ENCODE data around the gene GAB2. TPM values are rescaled to one million over a fixed set of nuclear protein-coding genes. Genes with fewer than 3 reads are reported as not detected.

Gene GAB2
- total RNA-seq, 2 experiments from 2014 or later = 15.9 to 16.6 TPM

DNA sequence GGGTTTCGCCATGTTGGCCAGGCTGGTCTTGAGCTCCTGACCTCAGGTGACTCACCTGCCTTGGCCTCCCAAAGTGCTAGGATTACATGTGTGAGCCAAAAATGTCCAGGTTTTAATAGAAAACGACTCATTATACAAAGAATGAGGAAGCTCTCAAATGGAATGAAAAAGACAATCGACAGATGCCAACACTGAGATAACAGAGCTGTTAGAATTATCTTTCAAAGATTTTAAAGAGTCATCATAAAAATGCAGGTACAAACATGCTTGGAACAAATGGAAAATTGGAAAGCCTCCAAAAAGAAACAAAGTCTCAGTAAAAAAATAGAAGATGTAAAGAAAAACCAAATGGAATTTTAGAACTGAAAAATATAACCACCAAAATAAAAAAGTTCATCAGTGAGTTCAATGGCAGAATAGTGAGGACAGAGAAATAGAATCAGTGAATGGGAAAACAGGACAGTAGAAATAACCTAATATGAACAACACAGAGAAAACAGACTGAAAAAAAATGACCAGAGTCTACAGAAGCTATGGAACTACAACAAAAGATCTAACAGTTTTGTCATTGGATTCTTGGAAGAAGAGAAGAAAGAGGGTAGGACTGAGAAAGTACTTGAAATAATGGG lies 10.9 kb downstream of the GAB2 start:
- H3K36me3 Mint-ChIP-seq (ENCODE audit: low read depth) = peaks cover 36% of the 10 kb centered on the region
- peaks cover 20% of the 10 kb centered on the region for H3K9me3 Mint-ChIP-seq
- ChIA-PET CTCF (interaction anchor here (0.5 to 2.3 kb wide), 2 partner anchors 14 to 64 kb away, joined by 4 to 5 read pairs; no protein-coding TSS in a partner anchor), POLR2A (no interaction called here)
- H3K4me3 Mint-ChIP-seq = no peak overlapping the region
- no peaks in the 10 kb centered on the region for H3K27me3 Mint-ChIP-seq
- H3K4me1 Mint-ChIP-seq = peaks cover 12% of the 10 kb centered on the region
- H3K27ac Mint-ChIP-seq = no peak overlapping the region
- no peak for DNase-seq

DNA sequence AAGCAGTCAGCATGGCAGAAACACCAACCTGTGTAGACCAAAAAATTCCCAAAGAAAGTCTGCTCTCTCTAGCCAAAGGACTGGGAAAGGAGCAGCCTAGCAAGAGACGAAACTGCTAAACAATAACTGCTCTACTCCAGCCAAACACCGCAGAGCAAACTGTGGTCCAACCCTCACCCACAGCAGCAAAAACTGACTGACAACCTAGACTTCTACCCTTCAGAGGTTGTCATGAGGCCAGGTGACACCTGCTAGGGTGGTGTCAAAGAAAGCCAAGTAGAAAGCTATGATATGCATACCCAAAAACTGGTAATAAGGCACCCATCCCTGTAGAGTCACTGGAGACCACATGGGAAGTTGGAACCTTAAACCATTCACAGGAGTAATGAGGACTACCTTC lies 11.8 kb downstream of the GAB2 start:
- CTCF ChIA-PET = interaction anchor here (0.9 to 2.3 kb wide), 3 partner anchors 11 to 76 kb away, joined by 3 to 5 read pairs (median 4); no protein-coding TSS in a partner anchor
- Mint-ChIP-seq H3K4me3 (no peak overlapping the region), H3K9me3 (peaks cover 20% of the 10 kb centered on the region), H3K4me1 (peaks cover 12% of the 10 kb centered on the region), H3K36me3 (ENCODE audit: low read depth) (peaks cover 33% of the 10 kb centered on the region), H3K27me3 (no peaks in the 10 kb centered on the region), H3K27ac (no peak overlapping the region)
- DNase-seq = no peak
- POLR2A ChIA-PET = no interaction called here

DNA sequence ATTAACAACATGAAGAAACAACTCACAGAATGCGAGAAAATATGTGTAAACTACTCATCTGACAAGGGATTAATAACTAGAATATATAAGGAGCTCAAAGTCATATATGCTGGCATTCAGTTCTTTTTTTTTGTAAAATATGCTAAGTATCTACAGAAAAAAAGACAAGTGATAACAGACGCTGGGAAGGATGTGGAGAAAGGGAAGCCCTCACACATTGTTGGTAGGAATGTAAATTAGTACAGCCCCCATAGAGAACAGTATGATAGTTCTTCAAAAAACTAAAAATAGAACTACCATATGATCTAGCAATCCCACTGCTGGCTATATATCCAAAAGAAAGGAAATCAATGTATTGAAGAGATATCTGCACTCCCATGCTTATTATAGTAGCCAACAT lies 13.8 kb downstream of the GAB2 start:
- H3K4me3 Mint-ChIP-seq = no peak overlapping the region
- H3K36me3 Mint-ChIP-seq (ENCODE audit: low read depth) = peaks cover 27% of the 10 kb centered on the region
- ChIA-PET CTCF (interaction anchor here (0.6 to 1.6 kb wide), 5 partner anchors 13 to 161 kb away, joined by 3 read pairs; no protein-coding TSS in a partner anchor), POLR2A (no interaction called here)
- DNase-seq = no peak
- H3K9me3 Mint-ChIP-seq = peaks cover 13% of the 10 kb centered on the region
- H3K27ac Mint-ChIP-seq = no peak overlapping the region
- peaks cover 12% of the 10 kb centered on the region for H3K4me1 Mint-ChIP-seq
- H3K27me3 Mint-ChIP-seq = no peaks in the 10 kb centered on the region

DNA sequence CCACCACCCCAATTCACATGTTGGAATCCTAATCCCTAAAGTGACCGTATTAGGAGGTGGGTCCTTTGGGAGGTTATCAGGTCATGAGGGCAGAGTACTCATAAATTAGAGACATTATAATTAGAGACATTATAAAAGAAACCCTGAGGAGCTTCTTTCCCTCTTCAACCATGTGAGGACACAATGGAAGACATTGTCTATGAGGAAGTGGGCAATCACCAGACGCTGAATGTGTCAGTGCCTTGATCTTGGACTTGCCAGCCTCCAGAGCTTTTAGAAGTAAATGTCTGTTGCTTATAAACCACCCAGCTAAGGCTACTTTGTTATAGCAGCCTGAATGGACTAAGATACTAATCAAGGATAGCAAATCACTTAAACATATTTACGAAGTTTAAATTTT lies 14.8 kb downstream of the GAB2 start:
- peaks cover 21% of the 10 kb centered on the region for H3K36me3 Mint-ChIP-seq (ENCODE audit: low read depth)
- CTCF ChIA-PET = interaction anchor here (0.9 to 1.6 kb wide), 3 partner anchors 13 to 162 kb away, joined by 3 read pairs; no protein-coding TSS in a partner anchor
- no peak for DNase-seq
- no peak overlapping the region for H3K27ac Mint-ChIP-seq
- peaks cover 7% of the 10 kb centered on the region for H3K9me3 Mint-ChIP-seq
- H3K4me1 Mint-ChIP-seq = peaks cover 15% of the 10 kb centered on the region
- no peak overlapping the region for H3K4me3 Mint-ChIP-seq
- no peaks in the 10 kb centered on the region for H3K27me3 Mint-ChIP-seq
- POLR2A ChIA-PET = no interaction called here

DNA sequence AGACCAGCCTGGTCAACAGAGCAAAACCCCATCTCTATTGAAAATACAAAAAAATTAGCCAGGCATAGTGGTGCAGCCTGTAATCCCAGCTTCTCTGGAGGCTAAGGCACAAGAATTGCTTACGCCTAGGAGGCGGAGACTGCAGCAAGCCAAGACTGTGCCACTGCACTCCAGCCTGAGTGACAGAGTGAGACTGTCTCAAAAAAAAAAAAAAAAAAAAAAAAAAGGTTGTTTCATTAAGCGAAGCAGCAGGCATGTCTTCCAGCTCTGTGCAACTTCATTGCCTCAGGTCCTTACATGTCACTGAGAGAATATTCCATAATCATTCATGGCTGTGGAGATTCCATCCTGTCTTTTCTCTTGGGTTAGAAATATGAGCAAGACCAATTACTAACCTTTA lies 16.9 kb downstream of the GAB2 start:
- ChIA-PET POLR2A (no interaction called here), CTCF (interaction anchor here (0.6 to 1.3 kb wide), 5 partner anchors 16 to 1341 kb away, joined by 3 to 4 read pairs (median 4); no protein-coding TSS in a partner anchor)
- H3K36me3 Mint-ChIP-seq (ENCODE audit: low read depth) = peaks cover 6% of the 10 kb centered on the region
- H3K4me3 Mint-ChIP-seq = no peak overlapping the region
- DNase-seq = no peak
- H3K27me3 Mint-ChIP-seq = no peaks in the 10 kb centered on the region
- H3K9me3 Mint-ChIP-seq = peaks cover 2% of the 10 kb centered on the region
- peaks cover 16% of the 10 kb centered on the region for H3K4me1 Mint-ChIP-seq
- no peak overlapping the region for H3K27ac Mint-ChIP-seq

DNA sequence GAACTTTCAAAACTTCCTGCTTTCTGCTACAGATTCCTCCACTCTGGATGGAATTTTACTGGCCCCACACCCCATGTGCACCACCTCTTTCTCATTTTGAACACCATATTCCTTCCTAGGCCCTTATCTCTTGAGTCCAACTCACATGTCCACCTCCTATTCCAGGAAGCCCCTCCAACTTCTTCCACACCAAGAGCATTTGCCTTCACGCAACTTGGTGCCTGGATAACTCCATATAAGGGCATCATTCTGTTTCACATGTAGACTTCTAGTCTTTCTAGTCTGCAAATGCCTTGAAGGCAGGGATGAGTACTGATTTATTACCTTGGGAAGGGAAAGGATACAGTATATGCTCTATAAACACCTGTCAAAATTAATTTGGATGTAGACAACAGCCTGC lies 17.5 kb downstream of the GAB2 start:
- H3K27ac Mint-ChIP-seq = no peak overlapping the region
- DNase-seq = no peak
- H3K27me3 Mint-ChIP-seq = no peaks in the 10 kb centered on the region
- H3K4me3 Mint-ChIP-seq = no peak overlapping the region
- H3K36me3 Mint-ChIP-seq (ENCODE audit: low read depth) = peaks cover 4% of the 10 kb centered on the region
- ChIA-PET CTCF (interaction anchor here (0.8 to 1.3 kb wide), 2 partner anchors 17 to 108 kb away, joined by 3 to 4 read pairs; no protein-coding TSS in a partner anchor), POLR2A (no interaction called here)
- peaks cover 20% of the 10 kb centered on the region for H3K4me1 Mint-ChIP-seq
- H3K9me3 Mint-ChIP-seq = peaks cover 2% of the 10 kb centered on the region

DNA sequence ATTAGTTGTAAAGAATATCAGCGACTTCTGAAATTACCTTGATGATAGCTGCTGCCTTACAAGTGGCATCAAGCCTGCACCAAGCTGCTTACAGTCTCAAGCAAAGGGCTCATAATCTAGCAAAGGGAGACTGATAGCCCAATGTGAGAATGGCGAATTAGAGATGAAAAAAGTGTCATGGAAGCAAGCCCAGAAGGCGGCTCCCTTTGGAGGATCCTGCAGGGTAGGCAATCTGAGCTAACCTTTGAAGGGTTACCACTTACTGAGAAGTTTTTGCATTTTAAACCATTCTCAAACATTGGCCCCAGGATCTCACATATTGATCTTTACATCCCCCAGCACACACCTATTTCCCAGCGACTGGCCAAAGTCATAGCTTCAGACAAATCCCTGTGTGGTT lies 18.5 kb downstream of the GAB2 start:
- Mint-ChIP-seq H3K4me3 (no peak overlapping the region), H3K27ac (no peak overlapping the region), H3K9me3 (no peaks in the 10 kb centered on the region), H3K27me3 (no peaks in the 10 kb centered on the region), H3K36me3 (ENCODE audit: low read depth) (peaks cover 8% of the 10 kb centered on the region), H3K4me1 (peaks cover 20% of the 10 kb centered on the region)
- ChIA-PET POLR2A (no interaction called here), CTCF (interaction anchor here (0.6 to 1.5 kb wide), 5 partner anchors 11 to 172 kb away, joined by 3 to 4 read pairs (median 3); no protein-coding TSS in a partner anchor)
- DNase-seq = no peak

DNA sequence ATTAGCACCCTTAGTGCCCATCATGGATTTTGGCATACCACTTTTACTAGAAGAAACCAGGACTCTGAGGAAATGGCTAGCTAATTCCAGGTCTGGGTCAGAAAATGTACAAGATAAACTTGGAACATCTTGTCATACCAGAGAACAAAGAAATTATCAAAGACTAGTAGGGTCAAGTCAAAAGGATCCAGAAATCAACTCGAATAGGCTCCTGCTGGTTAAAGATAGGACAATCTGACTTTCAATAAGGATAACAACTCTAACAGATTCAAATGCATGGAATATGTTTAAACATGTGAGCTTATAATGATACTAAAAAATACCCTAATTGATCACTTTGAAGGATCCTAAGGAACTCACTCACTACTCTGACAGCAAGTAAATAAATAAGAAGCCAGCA lies 18.9 kb downstream of the GAB2 start:
- no peak overlapping the region for H3K4me3 Mint-ChIP-seq
- CTCF ChIA-PET = interaction anchor here (0.6 to 1.5 kb wide), 5 partner anchors 11 to 171 kb away, joined by 3 to 4 read pairs (median 3); no protein-coding TSS in a partner anchor
- H3K27me3 Mint-ChIP-seq = no peaks in the 10 kb centered on the region
- peaks cover 21% of the 10 kb centered on the region for H3K4me1 Mint-ChIP-seq
- no peaks in the 10 kb centered on the region for H3K9me3 Mint-ChIP-seq
- DNase-seq = no peak
- peaks cover 9% of the 10 kb centered on the region for H3K36me3 Mint-ChIP-seq (ENCODE audit: low read depth)
- H3K27ac Mint-ChIP-seq = no peak overlapping the region
- POLR2A ChIA-PET = no interaction called here

DNA sequence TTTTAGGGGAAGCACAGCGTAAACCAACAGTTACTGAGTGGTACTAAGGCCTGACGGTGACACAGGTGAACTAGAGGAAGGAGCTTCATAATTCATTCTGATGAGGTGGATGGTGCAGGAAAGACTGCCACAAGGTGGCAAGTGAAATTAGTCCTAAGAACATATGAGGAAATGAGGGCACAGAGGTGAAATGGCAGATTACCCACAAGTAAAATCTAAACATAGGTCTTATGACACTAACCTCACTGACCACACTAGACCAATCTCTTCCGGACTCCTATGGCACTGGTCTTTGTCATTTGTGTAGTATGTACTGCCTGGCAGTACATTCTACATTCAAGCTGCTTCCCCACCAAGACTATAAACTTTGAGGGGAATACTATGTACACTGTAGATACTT lies 20.2 kb downstream of the GAB2 start:
- Mint-ChIP-seq H3K4me1 (peaks cover 31% of the 10 kb centered on the region), H3K27me3 (no peaks in the 10 kb centered on the region), H3K27ac (no peak overlapping the region), H3K9me3 (no peaks in the 10 kb centered on the region), H3K4me3 (no peak overlapping the region), H3K36me3 (ENCODE audit: low read depth) (peaks cover 9% of the 10 kb centered on the region)
- CTCF ChIA-PET = interaction anchor here (0.7 to 1.2 kb wide), 7 partner anchors 12 to 176 kb away, joined by 3 read pairs; no protein-coding TSS in a partner anchor
- POLR2A ChIA-PET = no interaction called here
- DNase-seq = peak; percentile 26

DNA sequence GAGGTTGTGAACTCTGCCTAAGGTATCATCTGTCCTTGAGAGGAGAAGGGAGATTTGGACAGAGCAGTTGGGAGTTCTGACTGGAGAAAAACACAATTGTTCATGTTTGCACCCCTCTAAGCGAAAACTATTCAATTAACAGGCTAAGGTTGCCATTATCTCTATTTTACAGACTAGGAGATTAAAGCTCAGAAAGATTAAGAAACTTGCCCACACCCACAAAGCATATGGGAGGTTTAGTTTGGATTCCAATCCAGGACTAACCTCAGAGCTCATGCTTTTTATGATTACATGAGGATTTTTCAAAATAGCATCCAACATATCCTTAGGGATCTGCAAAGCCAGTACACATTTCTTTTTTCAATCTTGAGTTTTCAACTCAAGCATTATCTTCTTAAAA lies 22.0 kb downstream of the GAB2 start:
- H3K27ac Mint-ChIP-seq = no peak overlapping the region
- peaks cover 33% of the 10 kb centered on the region for H3K4me1 Mint-ChIP-seq
- no peak for DNase-seq
- H3K27me3 Mint-ChIP-seq = no peaks in the 10 kb centered on the region
- CTCF ChIA-PET = interaction anchor here (0.6 to 1.4 kb wide), 4 partner anchors 13 to 151 kb away, joined by 3 to 5 read pairs (median 3); no protein-coding TSS in a partner anchor
- POLR2A ChIA-PET = no interaction called here
- no peak overlapping the region for H3K4me3 Mint-ChIP-seq
- H3K36me3 Mint-ChIP-seq (ENCODE audit: low read depth) = peaks cover 5% of the 10 kb centered on the region
- peaks cover 4% of the 10 kb centered on the region for H3K9me3 Mint-ChIP-seq

DNA sequence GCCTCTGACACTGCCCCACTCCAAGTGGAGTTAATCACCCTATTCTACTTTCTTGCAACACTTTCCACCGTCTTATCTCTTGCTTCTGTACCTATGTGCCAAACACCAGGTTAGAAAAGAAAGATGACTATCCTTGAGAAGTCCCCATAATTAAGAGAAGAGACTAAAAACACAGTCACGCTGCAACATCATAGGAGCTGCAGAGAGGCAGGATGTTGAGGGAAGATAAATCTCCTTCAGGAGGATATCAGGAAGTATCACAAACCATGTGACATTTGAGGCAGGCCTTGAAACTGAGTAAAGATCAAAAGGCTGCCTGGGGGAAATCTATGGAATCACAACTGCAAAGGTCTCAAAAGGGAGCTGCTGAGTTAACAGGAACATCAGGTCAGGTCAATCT lies 24.8 kb downstream of the GAB2 start:
- DNase-seq = no peak
- ChIA-PET POLR2A (no interaction called here), CTCF (no interaction called here)
- Mint-ChIP-seq H3K36me3 (ENCODE audit: low read depth) (peaks cover 10% of the 10 kb centered on the region), H3K9me3 (peaks cover 7% of the 10 kb centered on the region), H3K27ac (no peak overlapping the region), H3K4me1 (peaks cover 30% of the 10 kb centered on the region), H3K27me3 (no peaks in the 10 kb centered on the region), H3K4me3 (no peak overlapping the region)

DNA sequence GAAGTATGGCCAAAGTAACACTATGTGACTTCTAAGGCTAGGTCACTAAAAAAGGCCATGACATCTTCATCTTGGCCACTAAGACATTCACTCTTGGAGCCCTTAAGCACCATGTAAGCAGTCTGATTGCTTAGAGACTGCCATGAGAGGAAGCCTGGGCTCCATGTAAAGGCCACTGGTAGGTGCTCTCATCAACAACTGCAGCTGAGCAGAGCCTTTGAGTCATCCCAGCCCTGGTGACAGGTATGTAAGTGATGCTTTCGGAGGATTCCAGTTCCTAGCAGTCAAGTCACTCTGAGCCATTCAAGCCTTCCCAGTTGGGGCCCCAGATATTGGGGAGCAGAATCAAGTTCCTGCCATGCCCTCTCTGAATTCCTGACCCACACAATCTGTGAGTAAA lies 26.2 kb downstream of the GAB2 start:
- H3K9me3 Mint-ChIP-seq = peaks cover 13% of the 10 kb centered on the region
- H3K27me3 Mint-ChIP-seq = no peaks in the 10 kb centered on the region
- DNase-seq = no peak
- peaks cover 18% of the 10 kb centered on the region for H3K4me1 Mint-ChIP-seq
- CTCF ChIA-PET = no interaction called here
- no peak overlapping the region for H3K27ac Mint-ChIP-seq
- POLR2A ChIA-PET = no interaction called here
- H3K4me3 Mint-ChIP-seq = no peak overlapping the region
- peaks cover 17% of the 10 kb centered on the region for H3K36me3 Mint-ChIP-seq (ENCODE audit: low read depth)

DNA sequence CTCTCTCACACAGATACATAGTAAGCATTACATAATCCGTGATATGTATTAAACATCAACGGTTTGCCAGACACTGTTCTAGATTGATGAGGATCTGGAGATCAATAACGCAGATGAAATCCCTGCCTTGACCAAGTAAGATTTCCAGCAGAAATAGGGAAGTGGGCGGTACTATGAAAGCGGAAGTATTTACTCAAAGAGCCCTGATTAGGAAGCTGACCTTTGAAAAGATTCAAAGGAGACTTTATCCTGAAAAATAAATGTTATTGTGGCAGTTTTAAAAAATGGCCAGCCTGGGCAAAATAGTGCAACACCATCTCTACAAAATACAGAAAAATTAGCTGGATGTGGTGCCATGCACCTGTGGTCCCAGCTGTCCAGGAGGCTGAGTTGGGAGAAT lies 26.8 kb downstream of the GAB2 start:
- H3K4me3 Mint-ChIP-seq = no peak overlapping the region
- H3K4me1 Mint-ChIP-seq = peaks cover 17% of the 10 kb centered on the region
- CTCF ChIA-PET = interaction anchor here (1.6 kb wide), 1 partner anchor 173 kb away, joined by 5 read pairs; no protein-coding TSS in a partner anchor
- no peak for DNase-seq
- POLR2A ChIA-PET = no interaction called here
- H3K27me3 Mint-ChIP-seq = no peaks in the 10 kb centered on the region
- no peak overlapping the region for H3K27ac Mint-ChIP-seq
- peaks cover 20% of the 10 kb centered on the region for H3K9me3 Mint-ChIP-seq
- H3K36me3 Mint-ChIP-seq (ENCODE audit: low read depth) = peaks cover 23% of the 10 kb centered on the region

Measured in activated CD4-positive, alpha-beta T cell treated with anti-CD3 and anti-CD28 coated beads, Interleukin-2, amount 10 ng/mL, durations not matched to agents 7 days and 5 days (primary cell).